ENCODE measurements around the gene HECW1.
"Not testable (repeated sequence)": the region's sequence is repeated elsewhere in the genome, so short reads cannot be mapped to it uniquely, and the experiment has no call there.

HECW1 gene

GRCh38 chr7:43557831-43558495, 445.5 kb downstream of the HECW1 start:
- no peak for DNase-seq

GRCh38 chr7:43559171-43559945, 446.9 kb downstream of the HECW1 start:
- DNase-seq = no peak

GRCh38 chr7:43559946-43560335, 447.5 kb downstream of the HECW1 start:
- no peak for DNase-seq

- no peak for DNase-seq
Observed at GRCh38 chr7:43560742-43561330, 448.4 kb downstream of the HECW1 start.

GRCh38 chr7:43562383-43562782, 449.9 kb downstream of the HECW1 start:
- DNase-seq = no peak

GRCh38 chr7:43565786-43566185, 453.3 kb downstream of the HECW1 start:
- DNase-seq = no peak

GRCh38 chr7:43568529-43568928, 456.1 kb downstream of the HECW1 start:
- no peak for DNase-seq

- no peak for DNase-seq
Observed at GRCh38 chr7:43569424-43569823, 457.0 kb downstream of the HECW1 start.

- DNase-seq = no peak
Observed at GRCh38 chr7:43570688-43571365, 458.4 kb downstream of the HECW1 start.

GRCh38 chr7:43572516-43573049, 460.1 kb downstream of the HECW1 start:
- DNase-seq = no peak

GRCh38 chr7:43573832-43574231, 461.4 kb downstream of the HECW1 start:
- DNase-seq = not testable (repeated sequence)

GRCh38 chr7:43575506-43575905, 463.1 kb downstream of the HECW1 start:
- DNase-seq = no peak

- no peak for DNase-seq
Observed at GRCh38 chr7:43576241-43576640, 463.8 kb downstream of the HECW1 start.

GRCh38 chr7:43577485-43577951, 465.1 kb downstream of the HECW1 start:
- peak; percentile 43 to 57 for DNase-seq

- DNase-seq = peak; percentile 85 to 95
Observed at GRCh38 chr7:43582503-43583423, 470.3 kb downstream of the HECW1 start, which contains the start of gene STK17A. Gene STK17A, plus strand, starts transcription at chr7:43583108. Its CDS starts 136 bp downstream, at chr7:43583244.

GRCh38 chr7:43583424-43584194, 471.2 kb downstream of the HECW1 start:
- DNase-seq = peak; percentile 45 to 77

GRCh38 chr7:43584195-43584586, 471.7 kb downstream of the HECW1 start:
- DNase-seq = peak; percentile 15 to 52

GRCh38 chr7:43584733-43585132, 472.3 kb downstream of the HECW1 start:
- DNase-seq = not testable (repeated sequence)

GRCh38 chr7:43585562-43585961, 473.1 kb downstream of the HECW1 start:
- no peak for DNase-seq

GRCh38 chr7:43586251-43586900, 473.9 kb downstream of the HECW1 start:
- DNase-seq = peak in 1 of 2 experiments; percentile 4
